HEK293T (cell line): Measurements from ENCODE around the gene LRRC52.

ENCODE experiments used
- CTCF ChIA-PET: fragments of 350-600 bp; formaldehyde crosslinking; extraction: SDS; loops from one replicate; lab custom pipeline; 2021; ENCODE audit warnings: antibody characterized with exemption, inconsistent platforms; lab: Yijun Ruan, JAX
- POLR2A ChIA-PET: fragments of 350-600 bp; formaldehyde crosslinking; extraction: SDS; loops from one replicate; lab custom pipeline; 2020; ENCODE audit warnings: antibody characterized with exemption, inconsistent platforms; lab: Yijun Ruan, JAX
- DNase-seq: peaks from one replicate; pipeline ENCODE4 v3.0.0; 2012; ENCODE audit warnings: mixed read lengths; ENCODE audit errors: extremely low spot score
- ARNT ChIP-seq: fragments of 450-650 bp; IDR thresholded peaks from 2 replicates; pipeline ENCODE4 v1.6.1; 2017; ENCODE audit warnings: mild to moderate bottlenecking
- BHLHE40 ChIP-seq: fragments of 450-650 bp; IDR thresholded peaks from 2 replicates; pipeline ENCODE4 v1.6.1; 2016; ENCODE audit warnings: mild to moderate bottlenecking, moderate library complexity, borderline replicate concordance
- CTBP1 ChIP-seq: fragments of 450-650 bp; IDR thresholded peaks from 2 replicates; pipeline ENCODE4 v1.6.1; 2016; ENCODE audit warnings: borderline replicate concordance
- ELF4 ChIP-seq: fragments of 450-650 bp; IDR thresholded peaks from 2 replicates; pipeline ENCODE4 v1.6.1; 2017; ENCODE audit warnings: antibody characterized with exemption
- FOXA1 ChIP-seq: fragments of 450-650 bp; IDR thresholded peaks from 2 replicates; pipeline ENCODE4 v1.6.1; 2016; ENCODE audit warnings: mild to moderate bottlenecking
- FOXK2 ChIP-seq: fragments of 450-650 bp; IDR thresholded peaks from 2 replicates; pipeline ENCODE4 v1.6.1; 2016; ENCODE audit warnings: mild to moderate bottlenecking
- FOXM1 ChIP-seq: fragments of 450-650 bp; IDR thresholded peaks from 2 replicates; pipeline ENCODE4 v1.6.1; 2017; ENCODE audit warnings: mild to moderate bottlenecking, borderline replicate concordance
- HDGF ChIP-seq: fragments of 450-650 bp; IDR thresholded peaks from 2 replicates; pipeline ENCODE4 v1.6.1; 2017; ENCODE audit warnings: antibody characterized with exemption, borderline replicate concordance
- L3MBTL2 ChIP-seq: fragments of 450-650 bp; conservative IDR thresholded peaks from 2 replicates; pipeline ENCODE4 v1.6.1; 2016; ENCODE audit warnings: mild to moderate bottlenecking
- LEF1 ChIP-seq: fragments of 450-650 bp; IDR thresholded peaks from 2 replicates; pipeline ENCODE4 v1.6.1; 2017; ENCODE audit warnings: mild to moderate bottlenecking, borderline replicate concordance
- NFRKB ChIP-seq: fragments of 450-650 bp; IDR thresholded peaks from 2 replicates; pipeline ENCODE4 v1.6.1; 2016; ENCODE audit warnings: mild to moderate bottlenecking, moderate library complexity
- SP1 ChIP-seq: fragments of 450-650 bp; IDR thresholded peaks from 2 replicates; pipeline ENCODE4 v1.6.1; 2017
- SUZ12 ChIP-seq: fragments of 450-650 bp; IDR thresholded peaks from 2 replicates; pipeline ENCODE4 v1.6.1; 2016; ENCODE audit warnings: mild to moderate bottlenecking
- TARDBP ChIP-seq: fragments of 450-650 bp; IDR thresholded peaks from 2 replicates; pipeline ENCODE4 v1.6.1; 2016
- ZNF384 ChIP-seq: fragments of 450-650 bp; IDR thresholded peaks from 2 replicates; pipeline ENCODE4 v1.6.1; 2016
- TF ChIP-seq, protein P1 (sequence below): fragments of 450-650 bp; IDR thresholded peaks from 2 replicates; pipeline ENCODE4 v1.6.1; 2016

The LRRC52 gene

DNA sequence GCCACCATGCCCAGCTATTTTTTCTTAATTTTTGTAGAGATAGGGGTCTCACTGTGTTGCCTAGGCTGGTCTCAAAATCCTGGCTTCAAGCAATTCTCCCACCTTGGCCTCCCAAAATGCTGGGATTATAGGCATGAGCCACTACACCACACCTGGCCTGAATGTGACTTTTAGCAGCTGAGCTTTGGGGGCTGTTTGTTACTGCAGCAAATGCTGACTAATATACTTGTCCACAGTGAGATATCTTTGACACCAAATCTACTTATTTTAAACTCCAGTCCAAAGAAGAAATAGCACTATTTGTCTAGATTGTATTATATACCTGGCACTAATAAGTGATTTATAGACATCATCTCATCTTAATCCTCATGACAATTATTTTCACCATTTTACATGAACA lies 30.5 kb downstream of the LRRC52 start:
- POLR2A ChIA-PET: no interaction called here

DNA sequence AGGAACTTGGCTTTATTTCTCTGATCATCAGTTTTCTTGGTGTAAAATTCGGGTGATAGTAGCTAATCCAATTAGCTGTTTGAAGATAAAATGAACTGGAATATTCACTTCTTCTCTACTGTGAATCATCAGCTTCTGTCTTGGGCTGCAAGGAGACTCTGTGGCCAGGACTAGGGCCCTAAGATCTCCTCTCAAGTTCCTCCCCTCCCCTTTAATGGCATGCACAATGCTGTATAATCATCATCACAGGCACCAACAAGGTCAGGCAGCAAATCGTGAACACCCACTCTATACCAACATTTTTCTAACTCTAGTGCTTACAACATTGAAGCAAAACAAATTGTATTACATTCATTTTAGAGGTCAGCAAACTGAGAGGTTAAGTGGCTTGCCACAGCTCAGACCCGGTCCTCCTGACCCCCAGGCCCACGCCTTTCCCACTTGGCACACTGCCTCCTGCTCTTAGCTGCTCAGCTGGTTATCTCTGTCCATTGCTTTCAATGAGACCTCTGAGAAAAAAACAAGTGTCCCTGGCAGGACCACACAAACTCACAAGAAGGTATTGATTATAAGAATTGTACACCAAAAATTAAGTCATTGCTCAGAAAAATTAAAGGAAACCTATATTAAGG lies 31.8 kb downstream of the LRRC52 start:
- no peak for TF ChIP-seq FOXA1
- TF ChIP-seq ARNT: no peak
- TF ChIP-seq ELF4: no peak
- no peak for TF ChIP-seq ZNF384
- no peak for TF ChIP-seq TARDBP
- TF ChIP-seq NFRKB: no peak
- no peak for TF ChIP-seq FOXK2
- no peak for TF ChIP-seq HDGF
- no peak for TF ChIP-seq LEF1
- no peak for TF ChIP-seq L3MBTL2
- TF ChIP-seq FOXM1: no peak
- no peak for TF ChIP-seq BHLHE40
- TF ChIP-seq CTBP1: no peak
- no peak for TF ChIP-seq SUZ12
- TF ChIP-seq, protein P1, sequence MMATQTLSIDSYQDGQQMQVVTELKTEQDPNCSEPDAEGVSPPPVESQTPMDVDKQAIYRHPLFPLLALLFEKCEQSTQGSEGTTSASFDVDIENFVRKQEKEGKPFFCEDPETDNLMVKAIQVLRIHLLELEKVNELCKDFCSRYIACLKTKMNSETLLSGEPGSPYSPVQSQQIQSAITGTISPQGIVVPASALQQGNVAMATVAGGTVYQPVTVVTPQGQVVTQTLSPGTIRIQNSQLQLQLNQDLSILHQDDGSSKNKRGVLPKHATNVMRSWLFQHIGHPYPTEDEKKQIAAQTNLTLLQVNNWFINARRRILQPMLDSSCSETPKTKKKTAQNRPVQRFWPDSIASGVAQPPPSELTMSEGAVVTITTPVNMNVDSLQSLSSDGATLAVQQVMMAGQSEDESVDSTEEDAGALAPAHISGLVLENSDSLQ: no peak
- TF ChIP-seq SP1: no peak
- ChIA-PET POLR2A (interaction anchor here (0.7 kb wide), 1 partner anchor 22 kb away, joined by 3 read pairs; no protein-coding TSS in a partner anchor), CTCF (no interaction called here)
- DNase-seq: no peak

More for the DNA sequence above, 30.5 kb downstream of the LRRC52 start:
- DNase-seq: no peak
- TF ChIP-seq NFRKB (no peak), ZNF384 (no peak), HDGF (no peak), FOXK2 (no peak), FOXM1 (no peak), BHLHE40 (no peak), LEF1 (no peak), SUZ12 (no peak), CTBP1 (no peak), ARNT (no peak), ELF4 (no peak), SP1 (no peak), TARDBP (no peak), FOXA1 (no peak)
- TF ChIP-seq, protein P1: no peak
- CTCF ChIA-PET: interaction anchor here (0.6 kb wide), 1 partner anchor 148 kb away, joined by 3 read pairs; no protein-coding TSS in a partner anchor

DNA sequence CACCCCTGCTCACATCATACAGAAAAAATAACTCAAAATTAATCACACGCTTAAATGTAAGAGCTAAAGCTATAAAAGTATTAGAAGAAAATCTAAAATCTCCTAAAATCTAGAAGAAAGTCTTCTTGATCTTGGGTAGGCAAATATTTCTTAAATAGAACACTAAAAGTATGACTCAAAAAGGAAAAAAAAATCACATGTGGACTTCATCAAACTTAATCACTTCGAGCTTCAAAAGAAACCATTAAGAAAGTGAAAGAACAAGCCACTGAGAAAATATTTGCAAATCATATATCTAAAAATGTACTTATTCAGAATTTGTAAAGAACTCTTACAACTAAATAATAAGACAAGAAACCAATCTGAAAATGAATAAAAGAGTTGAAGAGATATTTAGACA lies 32.7 kb downstream of the LRRC52 start:
- POLR2A ChIA-PET: no interaction called here
- DNase-seq: no peak
- CTCF ChIA-PET: no interaction called here
- TF ChIP-seq, protein P1: no peak
- TF ChIP-seq SP1 (no peak), HDGF (no peak), ZNF384 (no peak), NFRKB (no peak), FOXK2 (no peak), FOXA1 (no peak), FOXM1 (no peak), L3MBTL2 (no peak), SUZ12 (no peak), CTBP1 (no peak), TARDBP (no peak), ELF4 (no peak), ARNT (no peak), BHLHE40 (no peak), LEF1 (no peak)

DNA sequence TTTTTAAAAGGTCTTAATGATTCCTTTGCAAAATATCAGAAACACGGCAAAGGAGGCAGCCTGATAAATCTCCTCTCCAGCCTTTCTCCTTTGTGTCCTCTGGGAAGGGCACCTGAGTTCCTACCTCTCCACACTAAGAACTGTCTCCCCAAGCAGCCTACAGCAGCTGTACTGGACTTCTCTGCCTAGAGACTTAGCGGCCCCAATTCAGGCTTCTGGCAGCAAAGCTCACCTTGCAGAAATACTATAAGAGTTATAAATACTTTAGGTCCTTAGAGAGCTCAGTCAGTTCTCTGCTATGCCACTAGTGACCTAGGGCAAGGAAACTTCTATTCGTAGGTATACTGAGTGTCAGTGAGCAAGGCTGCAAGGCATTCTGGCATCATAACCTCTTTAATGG lies 33.9 kb downstream of the LRRC52 start:
- TF ChIP-seq CTBP1 (no peak), SP1 (no peak), HDGF (no peak), SUZ12 (no peak), L3MBTL2 (no peak), ZNF384 (no peak), ELF4 (no peak), TARDBP (no peak), FOXA1 (no peak), NFRKB (no peak), ARNT (no peak), LEF1 (no peak), FOXK2 (no peak)
- TF ChIP-seq, protein P1: no peak
- DNase-seq: no peak
- ChIA-PET CTCF (no interaction called here), POLR2A (no interaction called here)

DNA sequence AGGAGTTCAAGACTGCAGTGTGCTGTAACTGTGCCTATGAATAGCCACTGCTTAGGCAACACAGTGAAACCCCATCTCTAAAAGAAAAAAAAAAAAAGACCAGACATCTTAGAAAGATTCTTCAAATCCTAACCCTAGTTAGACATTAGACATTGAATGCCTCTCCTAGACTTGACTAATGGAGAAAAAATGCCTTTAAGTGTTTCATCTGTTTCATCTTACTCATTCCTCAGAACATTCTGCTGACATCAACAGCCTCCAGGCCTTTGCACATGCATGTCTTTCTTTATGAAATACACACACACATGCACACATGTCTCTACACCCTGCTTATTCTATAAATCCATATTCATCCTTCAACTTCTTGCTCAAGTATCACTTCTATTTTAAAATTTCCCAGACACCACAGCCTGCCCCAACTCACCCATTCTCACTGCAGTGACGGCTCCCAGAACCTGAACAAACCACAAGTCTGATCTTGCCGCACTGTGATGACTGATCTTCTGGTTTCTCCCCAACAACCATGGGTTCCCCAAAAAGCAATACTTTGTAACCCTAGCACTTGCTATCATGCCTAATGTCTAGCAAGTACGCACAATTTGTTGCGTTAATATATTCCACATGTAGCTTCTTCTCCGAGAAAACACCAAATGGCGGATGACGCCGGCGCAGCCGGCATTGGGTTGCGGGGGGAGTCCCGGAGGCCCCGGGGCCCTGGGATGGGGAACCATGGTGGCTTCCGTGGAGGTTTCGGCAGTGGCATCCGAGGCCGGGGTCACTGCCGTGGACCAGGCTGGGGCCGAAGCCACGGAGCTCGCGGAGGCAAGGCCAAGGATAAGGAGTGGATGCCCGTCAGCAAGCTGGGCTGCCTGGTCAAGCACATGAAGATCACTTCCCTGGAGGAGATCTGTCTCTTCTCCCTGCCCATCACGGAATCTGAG lies 37.4 kb downstream of the LRRC52 start:
- CTCF ChIA-PET: no interaction called here

More for the DNA sequence above, 37.4 kb downstream of the LRRC52 start:
- TF ChIP-seq BHLHE40: no peak
- TF ChIP-seq FOXK2: no peak
- no peak for TF ChIP-seq ARNT
- no peak for TF ChIP-seq FOXM1
- no peak for TF ChIP-seq TARDBP
- POLR2A ChIA-PET: no interaction called here
- DNase-seq: no peak
